K562 (cell line): Measurements from ENCODE around the gene ZNF692. TPM values are rescaled to one million over a fixed set of nuclear protein-coding genes. Genes with fewer than 3 reads are reported as not detected.
A peak's percentile ranks its signal among the peaks of the same experiment; 100 is the strongest.

Experiments used
- CREM ChIP-seq: IDR thresholded peaks from 2 replicates; pipeline ENCODE4 v1.6.1; 2014; ENCODE audit warnings: antibody characterized with exemption, low read depth
- HMG20B ChIP-seq: fragments of 250-450 bp; sonication (Bioruptor Pico); IDR thresholded peaks from 2 replicates; pipeline ENCODE4 v1.5.0; 2021; ENCODE audit warnings: mild to moderate bottlenecking
- HNRNPK ChIP-seq: fragments of 200-400 bp; formaldehyde crosslinking; IDR thresholded peaks from one replicate; pipeline ENCODE4 v1.6.1; 2018; ENCODE audit warnings: mild to moderate bottlenecking, low read depth, low read length; ENCODE audit not compliant: poor library complexity, severe bottlenecking
- HOXB6 ChIP-seq: fragments of 250-450 bp; sonication (Bioruptor Pico); IDR thresholded peaks from 2 replicates; pipeline ENCODE4 v1.5.1; 2022; ENCODE audit warnings: mild to moderate bottlenecking, borderline replicate concordance
- JUNB ChIP-seq: fragments of 450-650 bp; formaldehyde crosslinking; conservative IDR thresholded peaks from 2 replicates; pipeline ENCODE4 v1.4.0; 2020; ENCODE audit warnings: mild to moderate bottlenecking
- MBD2 ChIP-seq: sonication (generic); IDR thresholded peaks from 2 replicates; pipeline ENCODE4 v1.6.1; 2016; ENCODE audit warnings: low read depth, borderline replicate concordance
- MEF2A ChIP-seq: IDR thresholded peaks from 2 replicates; pipeline ENCODE4 v1.6.1; 2011; ENCODE audit warnings: low read depth, mild to moderate bottlenecking, low read length, moderate library complexity; ENCODE audit not compliant: control insufficient read depth
- MIER1 ChIP-seq: fragments of 450-650 bp; IDR thresholded peaks from 2 replicates; pipeline ENCODE4 v1.6.1; 2016; ENCODE audit warnings: antibody characterized with exemption, mild to moderate bottlenecking, low read depth
- MTA2 ChIP-seq: fragments of 450-650 bp; IDR thresholded peaks from 2 replicates; pipeline ENCODE4 v1.6.1; 2016; ENCODE audit warnings: low read depth
- NFATC3 ChIP-seq: fragments of 450-650 bp; IDR thresholded peaks from 2 replicates; pipeline ENCODE4 v1.6.1; 2017; ENCODE audit warnings: mild to moderate bottlenecking
- NFE2L1 ChIP-seq: fragments of 450-650 bp; IDR thresholded peaks from 2 replicates; pipeline ENCODE4 v1.6.1; 2016; ENCODE audit warnings: missing genetic modification characterization, low read depth, mild to moderate bottlenecking, missing compliant biosample characterization, moderate library complexity, borderline replicate concordance
- PTTG1 ChIP-seq: fragments of 450-650 bp; IDR thresholded peaks from 2 replicates; pipeline ENCODE4 v1.6.1; 2016; ENCODE audit warnings: low read depth, mild to moderate bottlenecking, missing genetic modification characterization, missing compliant biosample characterization
- RAD51 ChIP-seq: fragments of 450-650 bp; IDR thresholded peaks from 2 replicates; pipeline ENCODE4 v1.7.1; 2016; ENCODE audit warnings: low read depth, mild to moderate bottlenecking, borderline replicate concordance
- SMAD1 ChIP-seq: fragments of 150-350 bp; IDR thresholded peaks from 2 replicates; pipeline ENCODE4 v1.6.1; 2014; ENCODE audit warnings: low read length, low read depth; ENCODE audit not compliant: partially characterized antibody
- SRSF7 ChIP-seq: fragments of 200-400 bp; formaldehyde crosslinking; optimal IDR thresholded peaks from 2 replicates; pipeline ENCODE3; 2017; ENCODE audit warnings: mild to moderate bottlenecking, low read depth, low read length
- TAF1 ChIP-seq: IDR thresholded peaks from 2 replicates; pipeline ENCODE4 v1.6.1; 2011; ENCODE audit warnings: mild to moderate bottlenecking, low read length, moderate library complexity; ENCODE audit not compliant: insufficient read depth, control insufficient read depth, severe bottlenecking; ENCODE audit errors: extremely low read depth
- TFAM ChIP-seq: fragments of 250-450 bp; sonication (Bioruptor Pico); conservative IDR thresholded peaks from 2 replicates; pipeline ENCODE4 v1.5.0; 2021; ENCODE audit warnings: mild to moderate bottlenecking, moderate library complexity
- ZBTB1 ChIP-seq: sonication (generic); formaldehyde crosslinking; IDR thresholded peaks from 2 replicates; pipeline ENCODE4 v1.8.1; 2023; ENCODE audit warnings: missing genetic modification reagents, low read depth, mild to moderate bottlenecking, borderline replicate concordance
- ZFP36 ChIP-seq: fragments of 150-350 bp; IDR thresholded peaks from 2 replicates; pipeline ENCODE4 v1.6.1; 2018; ENCODE audit warnings: low read length, low read depth; ENCODE audit not compliant: partially characterized antibody
- ZKSCAN3 ChIP-seq: fragments of 250-450 bp; sonication (Bioruptor Pico); IDR thresholded peaks from 2 replicates; pipeline ENCODE4 v1.4.0; 2020
- ZNF124 ChIP-seq: sonication (generic); formaldehyde crosslinking; IDR thresholded peaks from 2 replicates; pipeline ENCODE4 v1.8.1; 2022; ENCODE audit warnings: missing genetic modification reagents
- ZNF143 ChIP-seq: sonication (generic); formaldehyde crosslinking; IDR thresholded peaks from 2 replicates; pipeline ENCODE4 v1.9.0; 2022; ENCODE audit warnings: mild to moderate bottlenecking, missing genetic modification reagents
- ZNF184 ChIP-seq: sonication (generic); formaldehyde crosslinking; IDR thresholded peaks from 2 replicates; pipeline ENCODE4 v1.5.0; 2020; ENCODE audit warnings: missing genetic modification reagents
- ZNF551 ChIP-seq: fragments of 250-450 bp; sonication (Bioruptor Pico); IDR thresholded peaks from 2 replicates; pipeline ENCODE4 v1.5.0; 2021; ENCODE audit warnings: mild to moderate bottlenecking, moderate library complexity
- ZNF644 ChIP-seq: fragments of 200-800 bp; sonication (Bioruptor generic); IDR thresholded peaks from 2 replicates; pipeline ENCODE4 v1.6.1; 2016; ENCODE audit warnings: low read depth, missing genetic modification characterization, missing compliant biosample characterization
- ZNF695 ChIP-seq: fragments of 450-650 bp; formaldehyde crosslinking; IDR thresholded peaks from 2 replicates; pipeline ENCODE4 v1.4.0; 2020; ENCODE audit warnings: mild to moderate bottlenecking, moderate library complexity
- ZNF766 ChIP-seq: fragments of 200-800 bp; sonication (Bioruptor generic); conservative IDR thresholded peaks from 2 replicates; pipeline ENCODE4 v1.6.1; 2016; ENCODE audit warnings: missing genetic modification characterization, missing compliant biosample characterization
- polyA plus RNA-seq, 8 experiments: library from polyadenylated mRNA; depleted of rRNA in 4 of 8; stranded (reverse) in 5 of 8; unstranded in 3 of 8; fragments of >200 nt; fragmentation: Nextera tagmentation in 2 of 8; fragmentation: Illumina TruSeq in 1 of 8; extraction: Ambion mirVana in 2 of 8; extraction: Trizol in 1 of 8; gene quantifications; 2 replicates each; pipeline versions ENCODE4 v1.2.1 to v1.2.3, GENCODE V29; 2011 to 2014; ENCODE audit warnings: inconsistent platforms in 1 of 8, missing spikeins in 1 of 8
- total RNA-seq, 7 experiments: library from RNA; depleted of rRNA in 6 of 7; stranded (reverse); fragments of >200 nt in 6 of 7; fragmentation: Illumina TruSeq in 2 of 7; extraction: Trizol in 2 of 7; gene quantifications; 2 replicates each; pipeline versions ENCODE4 v1.2.1 to v1.2.3, GENCODE V29; 2011 to 2021; ENCODE audit warnings: low replicate concordance in 1 of 7
- TF ChIP-seq, protein P1 (sequence below): conservative IDR thresholded peaks from 2 replicates; pipeline ENCODE4 v1.6.1; 2011; ENCODE audit warnings: low read depth, mild to moderate bottlenecking, low read length; ENCODE audit not compliant: control insufficient read depth
- TF ChIP-seq, protein P2 (sequence below): fragments of 250-450 bp; sonication (Bioruptor Pico); IDR thresholded peaks from 2 replicates; pipeline ENCODE4 v1.4.0; 2020; ENCODE audit warnings: mild to moderate bottlenecking

The ZNF692 gene
- total and polyA plus RNA-seq, 9 of the 15 experiments (the other 6 are each of a cell fraction or from before 2014, with no cell fraction given): 8.4 to 143 (median 55.9) TPM

DNA sequence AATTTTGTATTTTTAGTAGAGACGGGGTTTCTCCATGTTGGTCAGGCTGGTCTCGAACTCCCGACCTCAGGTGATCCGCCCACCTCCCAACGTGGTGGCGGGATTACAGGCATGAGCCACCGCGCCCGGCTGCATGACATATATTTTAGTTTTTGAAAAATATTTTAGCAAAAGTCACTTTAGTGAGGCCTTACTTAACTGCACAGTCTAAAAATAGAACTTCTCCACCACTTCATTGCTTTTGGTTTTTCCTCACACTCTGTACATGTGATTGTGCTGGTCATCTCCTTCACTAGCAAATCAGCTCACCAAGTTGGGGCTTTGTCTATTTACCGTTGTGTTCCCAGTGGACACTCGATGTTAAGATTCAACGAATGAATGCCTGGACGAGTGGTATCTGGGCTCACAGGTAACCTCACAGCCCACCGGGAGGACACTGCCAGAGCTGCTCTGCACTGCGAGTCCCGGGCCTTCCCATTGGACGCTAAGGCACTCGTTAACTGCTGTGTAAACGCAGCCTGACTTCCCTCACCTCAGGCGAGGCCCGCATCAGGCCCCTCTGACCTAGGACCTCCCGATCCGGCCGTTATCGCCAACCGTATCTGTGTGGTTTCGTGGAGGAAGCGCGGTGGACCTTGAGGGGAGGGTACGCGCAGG, 14.0 kb upstream of the ZNF692 start (continued):
- no peak; the same call in 1 of the 2 replicates for TF ChIP-seq ZNF766 (CRISPR knock-in tag)
- TF ChIP-seq MBD2: no peak
- TF ChIP-seq SMAD1: no peak
- TF ChIP-seq MIER1: no peak
- no peak for TF ChIP-seq HOXB6 (CRISPR knock-in tag)
- no peak for TF ChIP-seq ZKSCAN3 (CRISPR knock-in tag)
- no peak for TF ChIP-seq TAF1
- no peak for TF ChIP-seq JUNB (CRISPR knock-in tag)
- no peak for TF ChIP-seq ZNF124 (CRISPR knock-in tag)
- TF ChIP-seq ZNF695 (CRISPR knock-in tag): no peak
- no peak; the same call in 1 of the 2 replicates for TF ChIP-seq ZNF143 (CRISPR knock-in tag)
- TF ChIP-seq, protein P1, sequence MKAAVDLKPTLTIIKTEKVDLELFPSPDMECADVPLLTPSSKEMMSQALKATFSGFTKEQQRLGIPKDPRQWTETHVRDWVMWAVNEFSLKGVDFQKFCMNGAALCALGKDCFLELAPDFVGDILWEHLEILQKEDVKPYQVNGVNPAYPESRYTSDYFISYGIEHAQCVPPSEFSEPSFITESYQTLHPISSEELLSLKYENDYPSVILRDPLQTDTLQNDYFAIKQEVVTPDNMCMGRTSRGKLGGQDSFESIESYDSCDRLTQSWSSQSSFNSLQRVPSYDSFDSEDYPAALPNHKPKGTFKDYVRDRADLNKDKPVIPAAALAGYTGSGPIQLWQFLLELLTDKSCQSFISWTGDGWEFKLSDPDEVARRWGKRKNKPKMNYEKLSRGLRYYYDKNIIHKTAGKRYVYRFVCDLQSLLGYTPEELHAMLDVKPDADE: no peak; the same call in 1 of the 2 replicates
- TF ChIP-seq ZFP36: peak; percentile 30
- TF ChIP-seq NFE2L1 (tag): no peak
- TF ChIP-seq ZNF644 (tag): no peak
- TF ChIP-seq ZNF551 (CRISPR knock-in tag): no peak
- TF ChIP-seq ZNF184: no peak
- TF ChIP-seq MEF2A: 0 out of 2 replicates have a peak, but pooled peaks have one; percentile 33
- no peak for TF ChIP-seq PTTG1 (tag)
- TF ChIP-seq MTA2: no peak
- no peak for TF ChIP-seq RAD51
- peak; percentile 95 for TF ChIP-seq ZBTB1 (CRISPR knock-in tag)
- TF ChIP-seq HNRNPK: no peak
- TF ChIP-seq CREM: peak; percentile 57; the same call in 1 of the 2 replicates
- no peak for TF ChIP-seq TFAM (CRISPR knock-in tag)
- no peak for TF ChIP-seq SRSF7
- TF ChIP-seq NFATC3: no peak
- TF ChIP-seq, protein P2, sequence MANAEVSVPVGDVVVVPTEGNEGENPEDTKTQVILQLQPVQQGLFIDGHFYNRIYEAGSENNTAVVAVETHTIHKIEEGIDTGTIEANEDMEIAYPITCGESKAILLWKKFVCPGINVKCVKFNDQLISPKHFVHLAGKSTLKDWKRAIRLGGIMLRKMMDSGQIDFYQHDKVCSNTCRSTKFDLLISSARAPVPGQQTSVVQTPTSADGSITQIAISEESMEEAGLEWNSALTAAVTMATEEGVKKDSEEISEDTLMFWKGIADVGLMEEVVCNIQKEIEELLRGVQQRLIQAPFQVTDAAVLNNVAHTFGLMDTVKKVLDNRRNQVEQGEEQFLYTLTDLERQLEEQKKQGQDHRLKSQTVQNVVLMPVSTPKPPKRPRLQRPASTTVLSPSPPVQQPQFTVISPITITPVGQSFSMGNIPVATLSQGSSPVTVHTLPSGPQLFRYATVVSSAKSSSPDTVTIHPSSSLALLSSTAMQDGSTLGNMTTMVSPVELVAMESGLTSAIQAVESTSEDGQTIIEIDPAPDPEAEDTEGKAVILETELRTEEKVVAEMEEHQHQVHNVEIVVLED (CRISPR knock-in tag): no peak
- TF ChIP-seq HMG20B (CRISPR knock-in tag): no peak
